ENCODE data around the gene DUSP14.
"Not testable (repeated sequence)": the region's sequence is repeated elsewhere in the genome, so short reads cannot be mapped to it uniquely, and the experiment has no call there.

Gene DUSP14, protein sequence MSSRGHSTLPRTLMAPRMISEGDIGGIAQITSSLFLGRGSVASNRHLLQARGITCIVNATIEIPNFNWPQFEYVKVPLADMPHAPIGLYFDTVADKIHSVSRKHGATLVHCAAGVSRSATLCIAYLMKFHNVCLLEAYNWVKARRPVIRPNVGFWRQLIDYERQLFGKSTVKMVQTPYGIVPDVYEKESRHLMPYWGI

DNA sequence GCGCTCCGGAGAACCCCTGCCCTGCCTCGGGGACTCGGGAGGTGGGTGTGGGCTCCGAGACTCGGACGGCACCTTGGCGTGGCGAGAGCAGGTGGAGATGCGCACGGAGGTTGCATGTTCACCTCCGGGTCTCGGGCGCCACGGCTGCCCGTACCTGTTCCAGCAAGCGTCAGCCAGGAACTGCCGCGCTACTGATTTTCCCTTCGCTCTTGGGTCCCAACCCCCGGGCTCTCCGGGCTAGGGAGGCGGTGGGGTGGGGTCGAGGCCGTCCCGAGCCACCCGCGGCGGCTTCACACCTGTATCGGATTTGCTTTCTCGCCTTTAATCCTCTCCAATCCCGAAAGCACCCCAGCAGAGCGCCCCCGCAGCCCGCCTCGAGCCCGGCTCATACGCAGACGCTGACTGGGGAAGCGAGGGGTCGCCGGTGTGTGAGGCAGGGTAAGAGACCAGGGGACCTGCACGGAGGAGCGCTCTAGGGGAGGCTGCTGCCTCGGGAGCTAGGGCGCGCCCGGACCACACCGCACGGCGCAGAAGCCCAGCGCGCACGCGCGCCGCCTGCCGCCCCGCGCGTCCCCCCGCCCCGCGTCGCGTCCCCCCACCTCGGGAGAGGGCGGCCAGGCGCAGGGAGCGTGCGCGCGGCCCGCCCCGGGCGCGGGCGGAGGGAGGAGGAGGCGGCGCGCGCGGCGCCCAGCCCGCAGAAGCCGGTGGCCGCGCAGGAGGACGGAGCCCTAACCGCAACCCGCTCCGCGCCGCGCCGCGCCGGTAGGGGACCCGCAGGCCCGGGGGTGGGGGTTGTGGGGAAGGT is at the start of gene DUSP14:
DUSP14 (plus strand) TSS at position 695 of the 805 bp plus-strand sequence. CDS start 22,382 bp downstream, outside the sequence.
- DNase-seq (ENCODE audit: low read depth in 1 of 2, low spot score in 1 of 2): peak; percentile 66 to 76

DNA sequence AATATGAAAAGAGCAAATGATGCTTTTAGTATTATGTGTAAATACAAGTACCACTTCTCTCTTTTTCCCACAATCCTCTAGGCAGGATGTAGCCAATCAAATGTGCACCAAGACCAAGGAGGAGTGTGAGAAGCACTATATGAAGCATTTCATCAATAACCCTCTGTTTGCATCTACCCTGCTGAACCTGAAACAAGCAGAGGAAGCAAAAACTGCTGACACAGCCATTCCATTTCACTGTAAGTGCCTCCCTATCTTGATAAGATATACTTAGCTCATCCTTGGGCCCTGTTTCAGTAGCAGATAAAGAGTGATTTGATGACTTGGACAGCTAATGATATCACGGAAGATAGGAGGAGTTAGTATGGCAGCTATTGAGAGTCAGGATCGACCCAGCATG is 49.3 kb upstream of the DUSP14 start:
- DNase-seq (ENCODE audit: low read depth in 1 of 2, low spot score in 1 of 2): no peak

DNA sequence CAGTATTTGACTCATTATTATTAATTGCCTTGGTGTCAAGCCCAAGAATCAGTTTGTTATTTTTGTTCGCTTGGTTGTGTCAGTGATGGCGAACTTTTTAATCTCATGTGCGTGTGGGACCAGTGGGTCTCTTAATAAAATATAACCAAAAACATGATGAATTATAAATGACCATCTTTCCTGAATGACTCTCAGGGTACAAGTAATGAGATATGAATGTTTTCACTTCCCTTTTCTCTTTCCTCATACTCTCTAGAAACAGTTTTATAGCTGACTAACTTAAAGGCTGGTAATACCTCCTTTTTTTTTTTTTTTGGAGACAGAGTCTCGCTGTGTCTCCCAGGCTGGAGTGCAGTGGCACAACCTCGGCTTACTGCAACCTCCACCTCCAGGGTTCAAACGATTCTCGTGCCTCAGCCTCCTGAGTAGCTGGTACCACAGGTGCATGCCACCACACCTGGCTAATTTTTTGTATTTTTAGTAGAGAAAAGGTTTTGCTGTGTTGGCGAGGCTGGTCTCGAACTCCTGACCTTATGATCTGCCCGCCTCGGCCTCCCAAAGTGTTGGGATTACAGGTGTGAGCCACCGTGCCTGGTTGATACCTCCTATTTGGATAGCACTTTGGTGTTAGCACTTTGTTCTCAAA is 48.2 kb upstream of the DUSP14 start:
- DNase-seq (ENCODE audit: low read depth in 1 of 2, low spot score in 1 of 2): not testable (repeated sequence)

DNA sequence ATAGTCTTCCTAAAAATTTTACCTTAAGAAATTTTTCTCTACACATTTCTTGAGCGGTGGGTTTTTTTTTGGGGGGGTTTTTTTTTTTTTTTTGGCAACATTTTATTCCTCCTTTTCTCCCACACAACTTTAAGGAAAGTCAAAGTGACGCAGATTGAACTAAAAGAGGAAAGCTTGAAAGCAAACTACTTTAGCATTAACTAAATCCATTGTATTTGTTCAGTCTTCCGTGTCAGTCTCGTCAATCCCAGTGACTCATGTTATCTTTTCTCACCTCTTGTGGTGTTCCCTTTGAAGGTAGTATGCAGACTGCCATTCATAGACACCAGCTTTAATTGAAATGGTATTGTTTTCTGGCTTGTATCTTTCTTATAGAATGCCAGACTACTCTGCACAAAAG is 43.7 kb upstream of the DUSP14 start:
- no peak for DNase-seq (ENCODE audit: low read depth in 1 of 2, low spot score in 1 of 2)

DNA sequence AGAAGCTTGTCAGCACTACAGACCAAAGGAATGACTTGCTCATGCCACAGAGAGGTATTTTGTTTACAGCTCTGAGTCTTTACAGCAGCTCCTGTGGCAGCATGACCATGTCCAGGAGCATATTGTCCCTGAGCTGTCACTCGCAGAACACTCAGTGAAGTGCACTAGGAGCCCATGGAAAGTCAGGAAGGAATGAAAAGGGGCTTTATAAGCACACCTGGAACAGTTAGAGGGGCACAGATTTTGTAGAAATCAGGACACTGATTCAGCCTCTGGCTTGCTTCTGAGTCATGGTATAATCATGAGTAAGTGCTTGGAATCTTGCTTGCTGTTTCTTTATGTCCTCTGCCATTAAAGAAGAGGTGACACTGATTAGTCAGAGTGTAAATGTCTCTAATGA is 42.0 kb upstream of the DUSP14 start:
- no peak for DNase-seq (ENCODE audit: low read depth in 1 of 2, low spot score in 1 of 2)

DNA sequence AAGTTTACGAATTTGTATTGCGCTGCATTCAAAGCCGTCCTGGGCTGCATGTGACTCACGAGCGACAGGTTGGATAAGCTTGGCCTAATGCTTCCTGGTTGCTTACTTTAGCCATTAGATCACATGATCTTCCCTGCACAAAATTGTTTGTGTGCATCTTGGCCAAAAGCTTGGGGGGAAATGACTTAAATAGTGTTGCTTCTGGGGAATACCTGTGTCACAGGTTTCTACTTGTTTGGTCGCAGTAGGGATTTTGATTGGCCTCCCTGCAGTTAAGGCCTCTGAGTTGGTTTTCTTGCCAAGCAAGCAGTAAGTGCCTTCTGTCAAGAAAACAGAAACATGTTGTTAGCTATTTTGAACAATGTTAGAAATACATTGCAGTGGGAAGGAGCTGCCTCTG is 39.6 kb upstream of the DUSP14 start:
- DNase-seq (ENCODE audit: low read depth in 1 of 2, low spot score in 1 of 2): no peak

DNA sequence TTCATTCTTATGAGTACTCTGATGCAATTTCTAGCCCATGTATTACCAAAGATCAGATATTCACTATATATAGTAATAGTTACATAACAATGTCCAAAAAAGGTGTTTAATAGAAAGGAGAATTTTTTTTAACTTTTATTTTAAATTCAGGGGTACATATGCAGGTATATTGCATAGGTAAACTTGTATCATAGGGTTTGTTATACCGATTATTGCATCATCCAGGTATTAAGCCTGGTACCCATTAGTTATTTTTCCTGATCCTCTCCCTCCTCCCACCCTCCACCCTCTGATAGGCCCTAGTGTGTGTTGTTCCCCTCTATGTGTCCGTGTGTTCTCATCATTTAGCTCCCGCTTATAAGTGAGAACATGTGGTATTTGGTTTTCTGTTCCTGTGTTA is 31.9 kb upstream of the DUSP14 start:
- DNase-seq (ENCODE audit: low read depth in 1 of 2, low spot score in 1 of 2): not testable (repeated sequence)

DNA sequence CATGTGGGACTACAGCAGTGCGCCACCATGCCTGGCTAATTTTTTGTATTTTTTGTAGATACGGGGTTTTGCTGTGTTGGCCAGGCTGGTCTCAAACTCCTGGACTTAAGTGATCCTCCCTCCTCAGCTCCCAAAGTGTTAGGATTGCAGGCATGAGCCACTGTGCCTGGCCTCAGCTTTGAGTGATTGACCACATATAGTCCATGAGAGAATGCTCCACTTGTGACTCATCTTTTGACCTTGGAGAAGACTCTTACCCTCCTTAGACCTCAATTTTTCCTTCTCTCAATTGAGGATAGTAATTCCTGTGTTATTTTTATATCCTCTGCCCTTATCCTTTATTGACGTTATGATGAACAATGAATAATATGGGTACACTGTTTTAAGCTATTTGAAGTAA is 30.9 kb upstream of the DUSP14 start:
- DNase-seq (ENCODE audit: low read depth in 1 of 2, low spot score in 1 of 2): no peak

DNA sequence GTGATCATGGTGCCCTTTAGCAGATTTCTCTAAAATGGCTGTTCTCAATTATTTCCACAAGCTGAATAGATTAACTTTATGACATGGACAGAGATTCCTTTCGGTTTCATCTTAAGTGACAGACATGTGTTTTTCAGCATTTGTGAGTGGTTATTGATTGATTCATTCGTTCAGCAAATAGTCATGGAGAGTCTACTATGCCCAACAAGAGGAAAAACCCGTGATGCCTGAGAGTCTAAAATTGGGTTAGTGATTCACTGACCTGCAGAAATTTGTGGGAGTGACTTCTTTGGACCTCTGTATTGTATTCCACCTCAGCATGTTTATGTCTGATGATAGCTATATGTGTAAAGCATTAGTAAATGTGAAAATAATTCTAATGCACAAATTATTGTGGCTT is 28.0 kb upstream of the DUSP14 start:
- no peak for DNase-seq (ENCODE audit: low read depth in 1 of 2, low spot score in 1 of 2)

DNA sequence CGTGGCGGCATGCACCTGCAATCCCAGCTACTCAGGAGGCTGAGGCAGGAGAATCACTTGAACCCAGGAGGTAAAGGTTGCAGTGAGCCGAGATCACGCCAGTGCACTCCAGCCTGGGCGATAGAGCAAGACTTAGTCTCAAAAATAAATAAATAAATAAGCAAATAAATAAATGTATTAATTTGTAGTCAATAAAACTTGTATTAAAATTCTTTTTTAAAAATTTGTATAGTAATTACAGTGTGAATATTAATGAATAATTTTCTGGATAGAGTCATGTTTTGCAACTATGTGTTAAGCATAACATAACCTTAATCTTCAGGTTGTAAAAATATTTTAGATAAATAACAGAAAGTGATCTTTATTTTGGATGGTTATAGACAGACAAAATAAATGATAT is 27.2 kb upstream of the DUSP14 start:
- no peak for DNase-seq (ENCODE audit: low read depth in 1 of 2, low spot score in 1 of 2)

DNA sequence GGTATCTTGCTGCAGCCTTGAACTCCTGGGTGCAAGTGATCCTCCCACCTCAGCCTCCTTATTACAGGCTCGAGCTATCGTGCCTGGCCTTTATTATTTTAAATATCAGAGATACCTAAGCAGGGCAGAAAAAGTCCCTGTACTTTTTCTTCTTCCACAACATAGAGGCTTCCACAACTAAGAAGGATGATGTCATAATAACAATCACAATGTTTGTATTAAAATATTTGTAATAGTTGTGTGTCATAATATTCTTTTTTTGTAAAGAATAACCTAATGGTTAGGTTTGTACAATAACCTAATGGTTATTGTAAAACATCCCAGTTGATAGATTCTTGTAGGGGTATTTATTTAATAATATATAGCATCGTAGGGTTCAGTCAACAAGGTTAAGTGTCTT is 26.7 kb upstream of the DUSP14 start:
- no peak for DNase-seq (ENCODE audit: low read depth in 1 of 2, low spot score in 1 of 2)

DNA sequence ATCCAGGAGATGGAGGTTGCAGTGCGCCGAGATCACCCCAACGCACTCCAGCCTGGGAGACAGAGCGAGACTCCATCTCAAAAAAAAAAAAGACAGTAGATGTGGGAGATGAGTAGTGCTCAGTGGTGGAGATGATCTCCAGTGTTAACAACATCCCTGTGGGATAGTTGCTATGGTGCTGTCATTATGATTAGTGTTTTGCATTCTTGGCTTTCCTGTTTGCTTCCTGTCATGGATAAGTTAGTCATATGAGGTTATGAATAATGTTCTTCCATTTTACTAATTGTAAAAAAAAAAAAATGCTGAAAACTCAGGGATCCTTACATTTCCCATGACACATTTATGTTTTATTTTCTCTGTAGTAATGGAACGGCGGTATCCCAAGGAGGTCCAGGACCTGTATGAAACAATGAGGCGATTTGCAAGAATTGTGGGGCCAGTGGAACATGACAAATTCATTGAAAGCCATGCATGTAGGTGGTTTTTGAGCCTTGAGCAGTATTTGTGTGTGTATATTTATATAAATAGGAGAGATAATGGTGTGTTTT is 24.5 kb upstream of the DUSP14 start:
- no peak for DNase-seq (ENCODE audit: low read depth in 1 of 2, low spot score in 1 of 2)

DNA sequence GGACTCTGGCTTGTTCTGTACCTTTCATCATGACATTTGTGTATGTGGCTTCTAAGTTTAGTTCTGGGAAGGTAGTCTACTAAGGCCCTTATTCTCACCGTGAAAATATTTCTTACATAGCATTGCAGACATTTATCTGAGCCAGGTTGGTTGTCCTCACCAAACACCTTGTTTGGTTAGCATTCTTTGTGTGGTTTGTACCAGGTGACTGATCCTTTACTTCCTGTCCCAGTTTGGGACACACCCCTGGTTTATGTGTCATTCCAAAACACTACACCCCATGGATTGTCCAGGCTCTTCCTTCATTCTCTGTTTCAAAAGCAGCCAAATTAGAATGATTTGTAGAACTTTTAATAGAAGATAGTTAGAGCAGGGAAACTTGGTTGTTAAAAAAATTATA is 23.2 kb upstream of the DUSP14 start:
- DNase-seq (ENCODE audit: low read depth in 1 of 2, low spot score in 1 of 2): no peak

DNA sequence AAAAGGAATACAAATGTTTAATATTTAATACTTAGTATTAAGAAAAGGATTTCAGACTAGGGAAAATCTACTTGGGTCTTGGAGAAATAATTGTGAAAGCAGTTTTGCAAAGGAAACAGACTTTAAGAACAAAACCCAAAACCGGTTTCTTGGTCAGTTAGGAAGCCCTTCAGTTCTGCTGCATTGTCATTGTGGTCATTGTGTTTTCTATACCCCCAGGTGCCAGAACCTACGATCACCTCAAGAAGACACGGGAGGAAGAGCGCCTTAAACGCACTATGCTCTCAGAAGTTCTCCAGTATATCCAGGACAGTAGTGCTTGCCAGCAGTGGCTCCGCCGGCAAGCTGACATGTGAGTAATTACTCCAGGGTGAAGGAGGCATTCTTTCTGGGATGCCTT is 19.5 kb upstream of the DUSP14 start:
- DNase-seq (ENCODE audit: low read depth in 1 of 2, low spot score in 1 of 2): no peak

DNA sequence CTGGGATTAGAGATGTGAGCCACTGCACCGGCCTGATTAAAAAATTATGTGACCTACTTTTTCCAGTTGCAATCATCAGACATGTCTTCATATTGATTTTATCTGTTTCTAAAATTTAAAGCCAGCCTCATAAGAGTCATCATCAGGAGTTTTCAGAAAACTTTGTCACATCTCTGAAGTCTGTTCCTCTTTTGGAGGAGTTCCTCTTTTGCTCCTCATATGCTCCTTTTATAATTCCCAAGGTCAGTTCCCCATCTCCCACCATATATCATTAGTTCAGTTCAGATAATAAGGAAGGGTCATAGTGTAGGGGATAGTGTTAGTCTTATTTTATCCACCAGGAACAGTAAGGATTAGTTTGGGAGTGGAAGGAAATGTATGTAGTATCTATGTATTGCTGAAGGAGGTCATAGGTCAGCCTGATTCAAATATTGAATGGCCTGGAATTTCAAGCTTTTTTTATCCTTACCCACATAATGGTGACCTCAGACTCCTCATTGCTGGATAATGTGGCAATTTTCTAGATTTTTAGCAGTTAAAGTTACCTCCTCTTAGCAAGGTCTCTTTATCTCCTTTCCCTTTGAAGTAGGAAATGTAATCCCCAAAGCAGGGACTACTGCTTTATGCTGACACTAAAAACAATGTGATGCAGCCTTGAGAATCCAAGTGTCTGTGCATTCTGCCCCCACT is 13.8 kb upstream of the DUSP14 start:
- DNase-seq (ENCODE audit: low read depth in 1 of 2, low spot score in 1 of 2): no peak

DNA sequence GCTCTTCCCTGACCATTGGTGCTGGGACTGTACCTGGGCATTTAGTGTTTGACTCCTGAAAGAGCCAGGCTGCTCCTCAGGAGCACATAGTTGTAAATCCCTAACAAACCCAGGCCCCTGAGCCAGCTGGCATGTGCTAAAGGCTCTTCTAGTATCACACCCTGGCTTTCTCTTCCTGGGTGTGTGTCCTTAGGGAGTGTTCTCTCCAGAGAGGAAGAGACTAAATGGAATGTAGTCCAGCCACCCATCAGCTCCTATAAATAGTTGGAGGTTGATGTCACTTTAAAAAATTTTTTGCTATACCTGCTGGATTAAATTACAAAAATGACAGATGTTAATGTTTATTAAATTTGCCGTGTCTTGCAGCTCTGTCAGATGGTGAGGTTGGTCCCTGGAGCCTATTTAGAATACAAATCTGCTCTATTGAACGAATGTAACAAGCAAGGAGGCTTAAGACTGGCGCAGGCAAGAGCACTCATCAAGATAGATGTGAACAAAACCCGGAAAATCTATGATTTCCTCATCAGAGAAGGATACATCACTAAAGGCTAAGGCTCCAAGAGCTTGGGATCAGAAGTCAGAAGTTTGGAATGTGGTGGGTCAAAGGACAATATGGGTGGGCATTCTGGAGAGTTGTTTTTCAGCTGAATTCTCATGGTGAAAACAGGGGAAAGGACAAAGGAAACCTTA is 13.1 kb upstream of the DUSP14 start:
- no peak for DNase-seq (ENCODE audit: low read depth in 1 of 2, low spot score in 1 of 2)

DNA sequence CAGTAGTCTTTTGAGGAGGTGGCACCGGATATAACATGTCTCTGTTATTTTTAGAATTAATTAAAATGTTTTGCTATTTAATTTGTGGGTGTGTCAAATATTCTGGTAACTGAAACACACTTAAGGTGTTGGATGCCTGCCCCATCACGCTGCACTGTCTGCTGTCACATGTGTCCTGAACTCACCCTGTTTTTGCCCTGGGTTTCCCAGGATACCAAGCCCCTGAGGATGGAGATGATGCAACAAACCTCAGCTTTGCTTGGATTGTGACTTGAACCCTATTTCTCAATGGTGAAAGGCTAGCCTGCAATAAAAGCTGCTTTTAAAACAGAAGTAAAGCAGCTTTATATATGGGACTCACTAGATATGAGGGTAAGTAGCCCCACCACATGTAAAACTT is 11.5 kb upstream of the DUSP14 start:
- DNase-seq (ENCODE audit: low read depth in 1 of 2, low spot score in 1 of 2): no peak

DNA sequence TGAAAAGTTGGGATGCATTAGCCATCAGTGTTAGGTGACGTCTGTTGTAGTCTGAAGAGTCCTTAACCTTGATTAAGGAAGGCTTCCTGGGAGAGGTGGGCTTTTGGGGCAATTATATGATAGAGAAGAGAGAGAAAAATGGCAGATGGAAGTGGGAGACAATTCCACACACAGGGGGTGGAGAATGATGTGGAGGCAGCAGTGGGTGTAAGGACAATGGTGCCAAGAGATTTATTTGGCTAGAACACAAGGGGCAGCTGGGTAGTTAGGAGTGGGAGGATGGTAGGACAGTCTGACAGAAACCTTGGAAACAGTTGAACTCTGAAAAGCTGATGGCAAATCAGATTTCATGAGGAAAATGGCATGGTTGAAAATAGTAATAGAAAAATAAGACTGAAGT is 10.7 kb upstream of the DUSP14 start:
- no peak for DNase-seq (ENCODE audit: low read depth in 1 of 2, low spot score in 1 of 2)

DNA sequence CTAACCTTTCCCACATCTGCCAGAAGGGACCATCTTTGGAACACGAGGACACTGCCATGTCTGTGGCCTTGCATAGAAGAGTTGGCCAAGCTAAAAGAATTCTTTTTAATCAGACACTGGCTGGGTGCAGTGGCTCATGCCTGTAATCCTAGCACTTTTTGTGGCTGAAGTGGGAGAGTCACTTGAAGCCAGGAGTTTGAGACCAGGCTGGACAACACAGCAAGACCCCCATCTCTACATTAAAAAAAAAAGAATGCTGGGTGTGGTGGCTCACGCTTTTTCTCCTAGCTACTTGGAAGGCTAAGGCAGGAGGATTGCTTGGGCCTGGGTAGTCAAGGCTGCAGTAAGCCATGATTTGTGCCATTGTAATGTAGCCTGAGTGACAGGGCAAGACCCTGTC is 9.3 kb upstream of the DUSP14 start:
- DNase-seq (ENCODE audit: low read depth in 1 of 2, low spot score in 1 of 2): no peak

DNA sequence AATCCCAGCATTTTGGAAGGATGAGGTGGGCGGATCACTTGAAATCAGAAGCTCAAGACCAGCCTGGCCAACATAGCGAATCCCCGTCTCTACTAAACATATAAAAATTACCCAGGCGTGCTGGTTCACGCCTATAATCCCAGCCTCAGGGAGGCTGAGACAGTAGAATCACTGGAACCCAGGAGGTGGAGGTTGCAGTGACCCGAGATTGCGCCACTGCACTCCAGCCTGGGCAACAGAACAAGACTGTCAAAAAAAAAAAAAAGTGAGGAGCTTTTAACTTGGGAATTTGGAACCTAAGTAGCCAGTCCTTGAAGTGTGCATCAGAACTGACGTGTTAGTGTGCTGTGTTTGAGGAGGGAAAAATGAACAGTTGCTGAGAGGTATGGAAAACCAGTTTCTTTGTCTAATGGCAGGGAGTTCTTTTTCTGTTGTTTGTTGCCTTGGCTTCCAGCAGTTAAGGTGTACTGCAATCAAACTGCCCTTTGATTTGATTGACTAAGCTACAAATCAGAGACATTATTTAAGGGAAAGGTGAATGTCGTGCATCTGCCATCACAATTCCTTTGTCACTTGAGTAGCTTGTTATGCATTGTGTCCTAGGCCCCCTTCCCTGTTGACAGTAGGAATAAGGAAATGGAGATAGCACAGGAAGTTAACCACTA is 8.6 kb upstream of the DUSP14 start:
- DNase-seq (ENCODE audit: low read depth in 1 of 2, low spot score in 1 of 2): no peak

Data from stimulated activated CD4-positive, alpha-beta T cell treated with anti-CD3 and anti-CD28 coated beads, Interleukin-15, amount 100 ng/mL, for 1 hour (primary cell).